Measurements from ENCODE around the gene HERPUD1.
"Not testable (repeated sequence)": the region's sequence is repeated elsewhere in the genome, so short reads cannot be mapped to it uniquely, and the experiment has no call there.

- not testable (repeated sequence) for TF ChIP-seq CTCF (IDR thresholded peaks at IDR 0.05; ENCODE audit: low read depth, low read length, missing input control); EGR1 (IDR thresholded peaks at IDR 0.05; ENCODE audit: low read depth in 2 of 2); TAF1 (conservative IDR thresholded peaks at IDR 0.05); RAD21 (IDR thresholded peaks at IDR 0.05); YY1 (IDR thresholded peaks at IDR 0.05); FOXA1 (IDR thresholded peaks at IDR 0.05); SP1 (IDR thresholded peaks at IDR 0.05); GABPA (IDR thresholded peaks at IDR 0.05 in 1 of 2, conservative IDR thresholded peaks at IDR 0.05 in 1 of 2); REST (IDR thresholded peaks at IDR 0.05); RXRA (IDR thresholded peaks at IDR 0.05)
Observed at GRCh38 chr16:56986908-56987307, 55.0 kb downstream of the HERPUD1 start.
